Stimulated activated naive CD8-positive, alpha-beta T cell treated with anti-CD3 and anti-CD28 coated beads, Interleukin-15, amount 100 ng/mL, for 72 hours (primary cell): ENCODE measurements around the gene SLC2A11.
"Not testable (repeated sequence)": the region's sequence is repeated elsewhere in the genome, so short reads cannot be mapped to it uniquely, and the experiment has no call there.

Source experiments
- ATAC-seq: fragments of 150-1000 bp; cut with Tn5 transposase; 2 replicates; pipeline ENCODE4 v1.10.0; 2021; ENCODE audit warnings: mild to moderate bottlenecking, moderate library complexity
- DNase-seq, 2 donors: peaks; one replicate each; pipeline ENCODE4 v3.0.0; 2021 to 2022
- H3K27ac Mint-ChIP-seq, 2 donors: one replicate each; pipeline ENCODE4 v1.8.0; 2022; ENCODE audit warnings: mild to moderate bottlenecking in 2 of 2, mixed read lengths in 2 of 2, moderate library complexity in 2 of 2
- H3K27me3 Mint-ChIP-seq: one replicate; pipeline ENCODE4 v1.8.0; 2022; ENCODE audit warnings: mixed read lengths
- H3K4me1 Mint-ChIP-seq: one replicate; pipeline ENCODE4 v1.8.0; 2022; ENCODE audit warnings: mild to moderate bottlenecking, mixed read lengths
- H3K4me3 Mint-ChIP-seq, 2 donors: one replicate each; pipeline ENCODE4 v1.8.0; 2022; ENCODE audit warnings: mild to moderate bottlenecking in 2 of 2, mixed read lengths in 2 of 2, moderate library complexity in 1 of 2
- H3K9me3 Mint-ChIP-seq, 2 donors: one replicate each; pipeline ENCODE4 v1.8.0; 2022; ENCODE audit warnings: mixed read lengths in 2 of 2

Gene SLC2A11

GRCh38 chr22:23899042-23899745 is 41.5 kb downstream of the SLC2A11 start:
- Mint-ChIP-seq H3K4me3 (no peak overlapping the region), H3K27me3 (peaks cover 4% of the 10 kb centered on the region), H3K27ac (no peak overlapping the region), H3K4me1 (peaks cover 37% of the 10 kb centered on the region), H3K9me3 (no peaks in the 10 kb centered on the region)
- ATAC-seq (no peak), DNase-seq (no peak)

GRCh38 chr22:23900227-23900626 is 42.6 kb downstream of the SLC2A11 start:
- not testable (repeated sequence) for H3K9me3 Mint-ChIP-seq, DNase-seq, H3K4me3 Mint-ChIP-seq, ATAC-seq
- peaks cover 11% of the 10 kb centered on the region for H3K27me3 Mint-ChIP-seq
- H3K27ac Mint-ChIP-seq, result peak overlapping the region in 1 of 2 donors; percentile 37
- peaks cover 43% of the 10 kb centered on the region for H3K4me1 Mint-ChIP-seq

GRCh38 chr22:23901600-23901999 is 43.9 kb downstream of the SLC2A11 start:
- DNase-seq, result no peak
- no peaks in the 10 kb centered on the region for H3K9me3 Mint-ChIP-seq
- H3K4me3 Mint-ChIP-seq, result no peak overlapping the region

DNA sequence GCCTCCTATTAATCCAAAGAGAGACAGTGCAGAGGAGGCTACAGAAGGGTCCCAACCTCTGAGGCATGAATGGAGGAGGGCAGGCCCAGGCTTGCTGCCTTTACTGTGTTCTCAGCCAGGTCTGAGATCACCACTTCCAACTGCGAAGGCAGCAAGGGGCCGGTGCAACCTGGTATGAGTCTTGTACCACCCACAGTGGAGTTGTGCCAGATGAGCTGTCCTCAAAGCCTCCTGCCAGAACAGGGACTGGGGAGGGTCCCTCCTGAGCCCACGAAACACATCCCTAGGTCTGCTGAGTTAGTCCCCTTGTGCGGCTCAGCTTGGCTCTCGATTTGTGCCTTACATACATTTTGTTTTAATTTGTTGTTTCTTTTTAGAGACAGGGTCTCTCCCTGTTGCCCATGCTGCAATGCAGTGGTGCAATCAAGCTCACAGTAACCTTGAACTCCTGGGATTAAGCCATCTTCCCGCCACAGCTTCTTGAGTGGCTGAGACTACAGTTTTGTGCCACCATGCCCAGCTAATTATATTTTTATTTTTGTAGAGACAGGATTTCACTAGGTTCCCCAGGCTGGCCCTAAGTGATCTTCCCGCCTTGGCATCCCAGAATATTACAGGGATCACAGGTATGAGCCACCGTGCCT is 45.8 kb downstream of the SLC2A11 start:
- Mint-ChIP-seq H3K27me3 (peaks cover 14% of the 10 kb centered on the region), H3K4me1 (peaks cover 15% of the 10 kb centered on the region), H3K9me3 (no peaks in the 10 kb centered on the region), H3K27ac (no peak overlapping the region), H3K4me3 (no peak overlapping the region)
- DNase-seq (no peak), ATAC-seq (no peak)

More at GRCh38 chr22:23901600-23901999, 43.9 kb downstream of the SLC2A11 start:
- H3K27me3 Mint-ChIP-seq, result peaks cover 11% of the 10 kb centered on the region
- H3K4me1 Mint-ChIP-seq, result peaks cover 29% of the 10 kb centered on the region
- no peak overlapping the region for H3K27ac Mint-ChIP-seq
- no peak for ATAC-seq

DNA sequence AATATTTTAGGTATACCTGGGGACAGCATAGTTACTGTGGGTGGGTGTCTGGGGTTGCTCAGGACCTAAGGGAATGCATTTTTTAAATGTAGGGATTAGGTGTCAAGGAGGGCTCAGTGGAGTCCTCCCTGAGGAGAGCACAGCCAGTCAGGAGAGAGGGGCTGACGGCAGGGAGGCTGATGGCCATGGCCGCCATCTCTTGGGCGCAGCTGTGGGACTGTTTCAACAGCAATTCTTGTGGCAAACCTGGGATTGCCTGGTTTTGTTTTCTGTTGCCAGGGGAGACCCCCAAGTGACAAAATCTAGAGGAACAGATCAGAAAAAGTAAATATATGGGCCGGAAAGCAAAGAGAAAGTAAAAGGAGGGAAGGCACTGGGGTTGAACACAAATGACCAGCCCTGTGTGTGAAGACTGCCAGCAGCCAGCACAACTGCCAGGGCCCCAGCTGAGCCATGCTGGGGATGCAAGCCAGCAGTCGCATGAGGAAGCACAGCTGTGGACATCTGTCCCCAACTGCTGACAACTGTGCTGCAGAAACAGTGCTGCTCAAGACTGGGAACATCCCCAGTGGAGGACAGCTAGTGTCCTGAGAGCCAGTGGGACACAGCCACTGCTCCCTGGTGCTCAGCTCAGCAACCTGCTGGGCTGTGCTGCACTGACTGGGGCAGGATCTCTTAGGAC is 47.0 kb downstream of the SLC2A11 start:
- Mint-ChIP-seq H3K4me1 (peaks cover 11% of the 10 kb centered on the region), H3K4me3 (no peak overlapping the region), H3K27ac (no peak overlapping the region), H3K27me3 (peaks cover 18% of the 10 kb centered on the region), H3K9me3 (no peaks in the 10 kb centered on the region)
- no peak for DNase-seq
- no peak for ATAC-seq

GRCh38 chr22:23906641-23907040 is 49.0 kb downstream of the SLC2A11 start:
- ATAC-seq, result no peak
- peaks cover 18% of the 10 kb centered on the region for H3K27me3 Mint-ChIP-seq
- no peaks in the 10 kb centered on the region for H3K9me3 Mint-ChIP-seq
- H3K4me3 Mint-ChIP-seq, result no peak overlapping the region
- H3K27ac Mint-ChIP-seq, result peak overlapping the region in 1 of 2 donors; percentile 42
- DNase-seq, result no peak
- H3K4me1 Mint-ChIP-seq, result peaks cover 17% of the 10 kb centered on the region

DNA sequence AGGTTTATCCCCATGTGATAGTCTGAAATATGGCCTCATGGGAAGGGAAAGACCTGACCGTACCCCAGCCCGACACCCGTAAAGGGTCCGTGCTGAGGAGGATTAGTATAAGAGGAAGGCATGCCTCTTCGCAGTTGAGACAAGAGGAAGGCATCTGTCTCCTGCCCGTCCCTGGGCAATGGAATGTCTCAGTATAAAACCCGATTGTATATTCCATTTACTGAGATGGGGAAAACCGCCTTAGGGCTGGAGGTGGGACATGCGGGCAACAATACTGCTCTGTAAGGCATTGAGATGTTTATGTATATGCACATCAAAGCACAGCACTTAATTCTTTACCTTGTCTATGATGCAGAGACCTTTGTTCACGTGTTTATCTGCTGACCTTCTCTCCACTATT is 49.7 kb downstream of the SLC2A11 start:
- H3K4me3 Mint-ChIP-seq, H3K27ac Mint-ChIP-seq, H3K9me3 Mint-ChIP-seq, DNase-seq, ATAC-seq: not testable (repeated sequence)
- Mint-ChIP-seq H3K4me1 (peaks cover 17% of the 10 kb centered on the region), H3K27me3 (peaks cover 18% of the 10 kb centered on the region)

DNA sequence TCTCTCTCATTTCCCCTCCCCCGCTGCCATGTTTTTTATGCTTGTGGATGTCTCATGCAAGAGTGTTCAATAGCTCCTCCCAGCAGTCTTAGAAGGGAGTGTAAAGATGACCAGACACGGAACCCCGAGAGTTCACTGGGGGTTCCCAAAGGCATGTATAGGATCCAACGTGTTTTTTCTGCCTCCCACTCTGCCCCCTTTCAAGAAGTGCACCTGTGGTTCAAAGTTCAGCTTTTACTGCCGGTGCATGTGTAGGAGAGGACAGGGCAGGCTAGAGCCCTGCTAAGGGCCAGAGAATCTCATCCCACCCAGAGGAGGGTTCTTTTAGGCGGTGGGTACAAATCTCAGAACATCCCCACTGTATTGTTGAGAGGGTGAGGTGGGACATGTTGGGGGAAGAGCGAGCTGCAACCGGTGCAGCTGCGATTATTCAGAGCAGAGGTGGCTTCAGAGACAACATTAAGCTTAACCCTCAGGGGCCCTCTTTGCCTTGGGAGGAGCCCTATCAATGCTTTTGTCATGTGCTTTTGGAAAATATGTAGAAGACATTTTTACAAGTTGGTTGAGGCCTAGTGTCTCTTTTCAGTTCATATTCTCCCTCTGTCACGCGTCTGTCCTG is 51.0 kb downstream of the SLC2A11 start:
- Mint-ChIP-seq H3K27ac (no peak overlapping the region), H3K4me3 (no peak overlapping the region), H3K9me3 (no peaks in the 10 kb centered on the region), H3K27me3 (peaks cover 18% of the 10 kb centered on the region), H3K4me1 (peaks cover 26% of the 10 kb centered on the region)
- DNase-seq (no peak), ATAC-seq (no peak)

GRCh38 chr22:23909296-23909898 is 51.7 kb downstream of the SLC2A11 start:
- peaks cover 26% of the 10 kb centered on the region for H3K4me1 Mint-ChIP-seq
- H3K4me3 Mint-ChIP-seq, result no peak overlapping the region
- no peak for ATAC-seq
- no peaks in the 10 kb centered on the region for H3K9me3 Mint-ChIP-seq
- peaks cover 12% of the 10 kb centered on the region for H3K27me3 Mint-ChIP-seq
- H3K27ac Mint-ChIP-seq, result no peak overlapping the region
- DNase-seq, result no peak

DNA sequence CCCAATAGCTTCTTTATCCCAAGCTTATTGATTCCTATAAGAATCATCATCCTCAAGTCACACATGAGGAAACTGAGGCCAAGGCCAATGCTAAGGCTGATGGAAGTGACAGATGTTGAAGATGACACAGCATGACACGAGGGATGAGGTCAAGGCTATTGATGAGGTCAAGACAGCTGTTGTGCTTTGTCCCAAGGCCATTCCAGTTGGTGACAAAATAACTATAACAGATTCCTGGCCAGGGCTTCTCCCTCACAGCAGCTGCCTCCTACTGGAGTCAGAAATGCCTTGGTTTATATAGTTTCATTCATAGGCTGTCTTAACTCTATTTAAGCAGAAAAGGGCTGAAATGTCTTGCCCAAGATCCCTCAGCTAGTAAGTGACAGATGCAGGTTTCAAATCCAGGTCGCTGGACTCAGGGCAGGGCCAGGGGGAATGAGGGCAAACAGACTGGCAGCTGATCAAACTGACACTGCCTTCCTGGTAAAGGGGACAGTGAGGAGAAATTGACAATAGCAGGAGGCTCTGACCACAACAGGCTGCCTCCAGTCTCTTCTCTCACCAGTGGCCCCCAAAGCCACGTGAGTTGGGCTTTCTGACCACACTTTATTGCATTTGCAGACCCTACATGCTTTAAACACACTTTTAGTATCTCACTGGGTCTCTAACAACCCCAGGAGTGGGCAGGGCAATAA is 53.0 kb downstream of the SLC2A11 start:
- Mint-ChIP-seq H3K4me1 (peaks cover 31% of the 10 kb centered on the region), H3K9me3 (no peaks in the 10 kb centered on the region), H3K4me3 (no peak overlapping the region), H3K27me3 (peaks cover 8% of the 10 kb centered on the region), H3K27ac (no peak overlapping the region)
- ATAC-seq (no peak), DNase-seq (no peak)

- Mint-ChIP-seq H3K27me3 (peaks cover 8% of the 10 kb centered on the region), H3K4me1 (peaks cover 32% of the 10 kb centered on the region), H3K27ac (no peak overlapping the region), H3K9me3 (no peaks in the 10 kb centered on the region), H3K4me3 (no peak overlapping the region)
- ATAC-seq (no peak), DNase-seq (no peak)
Measured at GRCh38 chr22:23911318-23911980, 53.8 kb downstream of the SLC2A11 start.

GRCh38 chr22:23912293-23912903 is 54.7 kb downstream of the SLC2A11 start:
- H3K27ac Mint-ChIP-seq, result peak overlapping the region in 1 of 2 donors; percentile 75
- peaks cover 32% of the 10 kb centered on the region for H3K4me1 Mint-ChIP-seq
- peaks cover 8% of the 10 kb centered on the region for H3K27me3 Mint-ChIP-seq
- ATAC-seq (no peak), DNase-seq (no peak)
- H3K4me3 Mint-ChIP-seq, result peak overlapping the region in 1 of 2 donors; percentile 12
- H3K9me3 Mint-ChIP-seq, result no peaks in the 10 kb centered on the region

DNA sequence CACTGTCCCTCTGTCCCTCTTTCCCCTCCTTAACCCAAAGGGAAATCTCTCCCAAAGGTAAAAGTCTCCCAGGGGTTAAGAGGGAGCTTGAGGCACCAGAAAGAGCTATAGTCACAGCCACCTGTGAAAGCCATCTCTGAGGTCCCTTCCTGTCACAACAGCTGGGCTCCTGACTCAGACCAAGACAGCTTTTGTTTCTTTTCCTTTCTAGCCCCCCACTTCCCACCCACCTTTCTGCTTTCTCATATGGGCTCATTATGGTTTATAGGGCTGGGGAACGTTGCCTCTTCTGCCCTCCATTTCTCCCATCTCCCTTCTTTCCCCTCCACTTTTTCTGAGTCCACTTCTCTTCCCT is 55.6 kb downstream of the SLC2A11 start:
- Mint-ChIP-seq H3K4me3 (peak overlapping the region; percentile 99 to 100), H3K9me3 (no peaks in the 10 kb centered on the region), H3K27ac (peak overlapping the region; percentile 100), H3K4me1 (peaks cover 32% of the 10 kb centered on the region), H3K27me3 (peaks cover 6% of the 10 kb centered on the region)
- DNase-seq, result peak in 1 of 2 donors; percentile 51
- peak; percentile 55 for ATAC-seq

DNA sequence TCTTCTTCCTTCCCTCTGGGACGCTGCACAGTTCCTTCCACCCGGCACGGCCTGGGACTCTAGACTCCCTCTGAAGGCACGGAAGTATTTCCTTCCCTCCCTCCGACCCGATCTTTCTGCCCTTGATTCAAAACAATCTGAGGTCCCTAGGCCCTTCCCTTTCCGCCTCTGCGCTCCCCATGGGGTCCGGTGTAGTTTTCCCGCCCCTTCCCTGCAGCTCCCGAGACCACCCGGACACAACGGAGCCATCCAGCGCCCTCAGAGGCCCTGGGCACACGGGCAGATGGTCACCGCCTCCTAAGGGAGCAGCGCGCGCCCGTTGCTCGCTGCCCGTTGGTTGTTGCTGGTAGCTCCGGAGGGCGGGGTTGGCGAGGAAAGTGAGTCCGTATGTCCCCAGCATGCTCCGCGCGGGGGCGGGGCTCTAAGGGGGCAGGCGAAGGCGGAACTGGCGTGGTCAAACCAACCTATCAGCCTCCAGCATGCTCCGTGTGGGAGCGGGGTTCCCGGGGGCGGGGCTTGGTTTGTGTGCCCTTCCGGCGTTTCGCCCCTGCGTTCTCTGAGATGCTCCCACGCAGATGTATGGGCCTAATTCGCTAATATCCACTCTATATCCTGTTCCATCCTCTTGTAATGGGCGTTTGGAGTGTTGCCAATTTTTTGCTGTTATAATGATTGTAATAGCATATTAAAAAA is 56.1 kb downstream of the SLC2A11 start:
- DNase-seq (peak; percentile 98 to 100), ATAC-seq (peak; percentile 99)
- Mint-ChIP-seq H3K4me1 (peaks cover 32% of the 10 kb centered on the region), H3K27me3 (peaks cover under 1% of the 10 kb centered on the region), H3K4me3 (peak overlapping the region; percentile 99 to 100), H3K27ac (peak overlapping the region; percentile 100), H3K9me3 (no peaks in the 10 kb centered on the region)
